Liver (tissue), 9 donors: ENCODE data around the gene HOXD1. TPM values are rescaled to one million over a fixed set of nuclear protein-coding genes. Genes with fewer than 3 reads are reported as not detected.

Source experiments
- DNase-seq: peaks from one replicate; pipeline ENCODE4 v3.0.0-alpha.2; 2017; ENCODE audit warnings: low spot score
- H3K27ac ChIP-seq, 2 donors: one replicate each; pipeline ENCODE4 v1.7.0; 2013; ENCODE audit warnings: inconsistent platforms in 2 of 2, low read length in 2 of 2, control low read depth in 1 of 2, low read depth in 1 of 2, mild to moderate bottlenecking in 1 of 2
- H3K27me3 ChIP-seq, 4 donors: one replicate each; pipeline versions ENCODE4 v1.6.1 to v1.7.0; 2013; ENCODE audit warnings: low read length in 3 of 4, inconsistent platforms in 1 of 4, mild to moderate bottlenecking in 1 of 4, moderate library complexity in 1 of 4; ENCODE audit not compliant: control insufficient read depth in 4 of 4, insufficient read depth in 4 of 4
- H3K36me3 ChIP-seq, 4 donors: one replicate each; pipeline versions ENCODE4 v1.6.1 to v1.7.0; 2013; ENCODE audit warnings: low read length in 3 of 4, mild to moderate bottlenecking in 3 of 4, low read depth in 1 of 4, moderate library complexity in 1 of 4; ENCODE audit not compliant: control insufficient read depth in 4 of 4, insufficient read depth in 3 of 4
- H3K4me1 ChIP-seq, 4 donors: one replicate each; pipeline versions ENCODE4 v1.6.1 to v1.7.0; 2013; ENCODE audit warnings: low read length in 3 of 4, mild to moderate bottlenecking in 3 of 4, moderate library complexity in 1 of 4; ENCODE audit not compliant: control insufficient read depth in 4 of 4, insufficient read depth in 4 of 4
- H3K4me3 ChIP-seq, 3 donors: one replicate each; pipeline versions ENCODE4 v1.6.1 to v1.7.0; 2013; ENCODE audit warnings: low read length in 3 of 3, control low read depth in 1 of 3, low read depth in 1 of 3, mild to moderate bottlenecking in 1 of 3
- H3K9ac ChIP-seq, 2 donors: one replicate each; pipeline ENCODE4 v1.7.0; 2013; ENCODE audit warnings: low read length in 2 of 2, mild to moderate bottlenecking in 2 of 2, moderate library complexity in 2 of 2, control low read depth in 1 of 2, low read depth in 1 of 2
- H3K9me3 ChIP-seq, 4 donors: one replicate each; pipeline versions ENCODE4 v1.6.1 to v1.7.0; 2013; ENCODE audit warnings: low read length in 3 of 4; ENCODE audit not compliant: control insufficient read depth in 4 of 4
- ATF3 ChIP-seq: IDR thresholded peaks from 2 replicates; pipeline ENCODE4 v1.6.1; 2016; ENCODE audit warnings: antibody characterized with exemption
- FOXA1 ChIP-seq: IDR thresholded peaks from 2 replicates; pipeline ENCODE4 v1.6.1; 2016; ENCODE audit warnings: antibody characterized with exemption
- GABPA ChIP-seq, 2 donors: IDR thresholded peaks in 1 of 2; conservative IDR thresholded peaks in 1 of 2; 2 replicates each; pipeline ENCODE4 v1.6.1; 2016; ENCODE audit warnings: antibody characterized with exemption in 2 of 2, mild to moderate bottlenecking in 1 of 2, moderate library complexity in 1 of 2
- JUND ChIP-seq, 2 donors: IDR thresholded peaks; 2 replicates each; pipeline ENCODE4 v1.6.1; 2016; ENCODE audit warnings: antibody characterized with exemption in 2 of 2
- NR2F2 ChIP-seq: IDR thresholded peaks from 2 replicates; pipeline ENCODE4 v1.6.1; 2016; ENCODE audit warnings: antibody characterized with exemption
- RAD21 ChIP-seq, 2 donors: IDR thresholded peaks; 2 replicates each; pipeline ENCODE4 v1.6.1; 2016; ENCODE audit warnings: antibody characterized with exemption in 2 of 2, mild to moderate bottlenecking in 2 of 2
- REST ChIP-seq: IDR thresholded peaks from 2 replicates; pipeline ENCODE4 v1.6.1; 2016; ENCODE audit warnings: antibody characterized with exemption, mild to moderate bottlenecking
- RXRA ChIP-seq, 2 donors: IDR thresholded peaks; 2 replicates each; pipeline ENCODE4 v1.6.1; 2017 to 2018; ENCODE audit warnings: antibody characterized with exemption in 2 of 2, mild to moderate bottlenecking in 1 of 2
- SP1 ChIP-seq: IDR thresholded peaks from 2 replicates; pipeline ENCODE4 v1.6.1; 2018; ENCODE audit warnings: antibody characterized with exemption, mild to moderate bottlenecking
- TAF1 ChIP-seq: conservative IDR thresholded peaks from 2 replicates; pipeline ENCODE4 v1.6.1; 2016; ENCODE audit warnings: antibody characterized with exemption, mild to moderate bottlenecking
- WGBS: extraction: QIAGEN DNeasy Blood & Tissue Kit; methylation state at CpG from one replicate; pipeline ENCODE4 v1.1.7; 2013; 5-methylcytosine and 5-hydroxymethylcytosine counted together
- polyA plus RNA-seq, 2 donors: library from polyadenylated mRNA; stranded (reverse) in 1 of 2; unstranded in 1 of 2; fragments of 200-250 nt in 1 of 2; fragments of >200 nt in 1 of 2; fragmentation: Nextera tagmentation in 1 of 2; extraction: Ambion mirVana in 1 of 2; gene quantifications; one replicate each; pipeline versions ENCODE4 v1.2.1 to v1.2.3, GENCODE V29; 2013 to 2015
- total RNA-seq, 2 donors: library from RNA; depleted of rRNA; stranded (reverse); fragments of >200 nt; gene quantifications; one replicate each; pipeline ENCODE4 v1.2.3, GENCODE V29; 2014
- TF ChIP-seq, protein P1 (sequence below): IDR thresholded peaks from 2 replicates; pipeline ENCODE4 v1.6.1; 2016; ENCODE audit warnings: antibody characterized with exemption
- donor health status: healthy.
- donor health status: healthy.
- donor health status: healthy.
- donor health status: healthy.
- donor health status: healthy.

The HOXD1 gene
- total and polyA plus RNA-seq, 4 donors: not detected

- Histone ChIP-seq H3K9ac (no peak overlapping the region), H3K27me3 (peaks cover 8 to 38% (median 24%) of the 10 kb centered on the region in 4 donors), H3K4me1 (peaks cover 0 to 8% (median 7%) of the 10 kb centered on the region in 4 donors), H3K9me3 (no peaks in the 10 kb centered on the region), H3K36me3 (no peaks in the 10 kb centered on the region), H3K4me3 (no peak overlapping the region), H3K27ac (no peak overlapping the region)
- WGBS: 16% methylated on average over 24 of the region's 24 CpGs
- TF ChIP-seq REST (no peak), RXRA (IDR thresholded peaks at IDR 0.05) (no peak), GABPA (IDR thresholded peaks at IDR 0.05 in 1 of 2, conservative IDR thresholded peaks at IDR 0.05 in 1 of 2) (no peak), ATF3 (no peak), SP1 (no peak)
- TF ChIP-seq, protein P1, sequence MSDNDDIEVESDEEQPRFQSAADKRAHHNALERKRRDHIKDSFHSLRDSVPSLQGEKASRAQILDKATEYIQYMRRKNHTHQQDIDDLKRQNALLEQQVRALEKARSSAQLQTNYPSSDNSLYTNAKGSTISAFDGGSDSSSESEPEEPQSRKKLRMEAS: no peak
- DNase-seq: no peak
Measured at GRCh38 chr2:176149939-176150583, 38.4 kb upstream of the HOXD1 start.

DNA sequence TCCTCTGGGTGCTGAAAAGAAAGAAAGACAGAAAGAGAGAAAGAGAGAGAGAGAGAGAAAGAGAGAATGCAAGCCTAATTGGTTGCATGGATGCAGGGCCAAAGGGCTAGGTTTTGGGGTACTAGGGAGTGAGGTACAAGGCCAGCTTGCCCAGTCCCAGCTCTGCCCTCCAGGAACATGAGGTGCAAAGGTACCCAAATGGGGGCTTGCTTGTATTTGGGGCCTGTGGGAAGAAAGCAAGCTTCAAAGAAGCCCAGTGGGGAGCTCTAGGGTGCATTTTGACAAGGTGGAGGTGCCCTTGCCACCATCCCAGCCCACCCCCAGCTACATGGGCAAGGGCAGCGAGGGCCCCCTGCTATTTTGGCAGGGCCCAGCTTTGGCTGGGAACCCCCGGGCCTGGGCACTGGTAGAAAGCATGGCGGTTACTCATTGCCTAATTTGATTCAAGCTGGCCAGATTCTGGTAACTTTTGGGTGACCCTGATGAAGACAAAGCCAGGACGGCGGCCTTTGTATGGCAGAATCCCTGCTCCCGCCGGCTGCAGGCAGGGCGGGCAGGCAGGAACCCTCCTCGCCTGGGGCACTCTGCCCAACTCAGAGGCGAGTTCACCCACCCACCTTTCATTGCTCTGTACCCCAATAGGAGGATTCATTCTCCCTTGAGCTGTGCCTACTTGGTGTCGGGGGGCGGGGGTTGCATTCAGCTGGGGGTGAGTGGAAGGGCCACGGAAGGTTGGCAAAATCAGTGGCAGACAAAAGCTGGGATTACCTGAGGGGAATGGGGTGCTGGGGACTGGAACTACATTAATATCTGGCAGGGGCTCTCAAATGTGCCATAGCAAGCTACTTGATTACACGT, 37.7 kb upstream of the HOXD1 start:
- 27% methylated on average over 14 of the region's 14 CpGs for WGBS

More for the DNA sequence above, 37.7 kb upstream of the HOXD1 start:
- Histone ChIP-seq H3K36me3 (no peaks in the 10 kb centered on the region), H3K4me1 (peaks cover 0 to 8% (median 7%) of the 10 kb centered on the region in 4 donors), H3K27me3 (peaks cover 8 to 42% (median 25%) of the 10 kb centered on the region in 4 donors), H3K9me3 (no peaks in the 10 kb centered on the region), H3K9ac (no peak overlapping the region), H3K27ac (no peak overlapping the region), H3K4me3 (no peak overlapping the region)
- no peak for DNase-seq
- TF ChIP-seq NR2F2 (no peak), RXRA (IDR thresholded peaks at IDR 0.05) (no peak), ATF3 (no peak), JUND (IDR thresholded peaks at IDR 0.05) (no peak), FOXA1 (no peak), REST (no peak), TAF1 (no peak), RAD21 (IDR thresholded peaks at IDR 0.05) (no peak)
